Measurements from ENCODE around the gene SLC2A8. TPM values are rescaled to one million over a fixed set of nuclear protein-coding genes. Genes with fewer than 3 reads are reported as not detected.
A peak's percentile ranks its signal among the peaks of the same experiment; 100 is the strongest.

Gene SLC2A8
- total RNA-seq, 1 donor from 2014 or later, result 5.9 TPM

DNA sequence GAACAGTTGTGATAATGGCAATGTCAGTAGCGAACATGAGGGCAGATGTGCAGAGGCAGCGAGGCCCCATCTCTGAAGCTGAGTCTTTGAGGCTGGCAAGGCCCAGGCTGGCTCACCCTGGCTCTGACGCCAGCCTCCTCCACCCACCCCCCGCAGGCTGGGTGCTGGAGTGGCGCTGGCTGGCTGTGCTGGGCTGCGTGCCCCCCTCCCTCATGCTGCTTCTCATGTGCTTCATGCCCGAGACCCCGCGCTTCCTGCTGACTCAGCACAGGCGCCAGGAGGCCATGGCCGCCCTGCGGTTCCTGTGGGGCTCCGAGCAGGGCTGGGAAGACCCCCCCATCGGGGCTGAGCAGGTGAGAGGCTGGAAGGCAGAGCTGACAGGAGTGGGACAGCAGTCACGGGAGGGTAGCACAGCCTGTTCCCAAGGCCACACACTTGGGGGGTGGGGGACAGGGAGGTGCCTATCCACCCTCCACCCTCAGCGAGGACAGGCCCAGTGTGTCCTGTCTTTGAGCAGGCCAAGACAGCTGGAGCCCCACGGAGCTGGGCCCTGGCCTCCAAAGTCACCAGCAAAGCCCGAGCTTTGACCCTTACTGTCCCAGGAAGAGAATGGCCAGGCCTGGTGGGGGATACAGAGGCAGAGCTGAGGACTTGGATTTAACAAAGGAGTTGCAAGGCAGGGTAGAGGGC is 5.6 kb downstream of the SLC2A8 start:
- DNase-seq (ENCODE audit: low read depth in 2 of 2), result no peak

DNA sequence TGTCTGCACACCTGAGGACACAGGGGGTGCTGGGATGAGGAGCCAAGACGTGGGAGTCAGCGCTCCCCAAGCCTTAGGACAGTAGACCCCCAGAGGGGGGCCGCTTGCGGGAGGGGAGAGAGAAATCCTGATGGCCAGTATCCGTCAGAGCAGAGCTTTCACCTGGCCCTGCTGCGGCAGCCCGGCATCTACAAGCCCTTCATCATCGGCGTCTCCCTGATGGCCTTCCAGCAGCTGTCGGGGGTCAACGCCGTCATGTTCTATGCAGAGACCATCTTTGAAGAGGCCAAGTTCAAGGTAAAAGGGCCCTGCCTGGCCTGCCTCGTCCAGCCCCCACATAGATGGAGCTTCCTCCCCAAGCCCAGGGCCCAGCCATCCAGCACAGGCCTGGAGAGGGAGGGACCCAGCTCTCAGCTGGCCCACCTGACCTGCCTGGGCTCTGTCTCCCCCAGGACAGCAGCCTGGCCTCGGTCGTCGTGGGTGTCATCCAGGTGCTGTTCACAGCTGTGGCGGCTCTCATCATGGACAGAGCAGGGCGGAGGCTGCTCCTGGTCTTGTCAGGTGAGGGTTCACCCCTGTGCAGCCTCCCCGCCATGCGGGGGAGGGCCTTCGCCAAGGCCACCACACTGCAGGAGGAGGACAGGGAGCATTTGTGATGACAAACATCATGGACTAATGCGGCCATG is 6.7 kb downstream of the SLC2A8 start:
- DNase-seq (ENCODE audit: low read depth in 2 of 2), result no peak

- no peak for DNase-seq (ENCODE audit: low read depth in 2 of 2)
Measured at GRCh38 chr9:127404631-127405030, 7.7 kb downstream of the SLC2A8 start.

- no peak for DNase-seq (ENCODE audit: low read depth in 2 of 2)
Measured at GRCh38 chr9:127405344-127406125, 8.6 kb downstream of the SLC2A8 start.

GRCh38 chr9:127406799-127407491 is 10.0 kb downstream of the SLC2A8 start:
- DNase-seq (ENCODE audit: low read depth in 2 of 2), result no peak

GRCh38 chr9:127407492-127407843 is 10.5 kb downstream of the SLC2A8 start:
- DNase-seq (ENCODE audit: low read depth in 2 of 2), result no peak

DNA sequence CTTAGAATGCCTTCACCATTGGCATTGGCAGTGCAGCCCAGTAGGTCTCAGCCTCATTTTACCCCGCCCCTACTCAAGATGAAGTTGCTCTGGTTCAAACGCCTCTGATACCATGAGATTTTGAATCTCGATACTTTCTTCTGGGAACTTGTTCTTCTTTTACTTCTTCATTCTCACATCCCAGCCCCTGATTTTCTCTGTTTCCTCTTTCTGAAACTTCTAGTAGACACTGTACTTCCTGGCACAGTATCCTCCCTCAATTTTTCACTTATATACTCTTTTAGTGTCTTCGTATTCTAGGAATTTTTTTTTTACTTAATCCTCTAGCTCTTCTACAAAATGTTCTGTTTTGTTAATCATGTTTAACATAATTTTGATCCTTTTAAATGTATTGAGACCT is 14.2 kb downstream of the SLC2A8 start:
- DNase-seq (ENCODE audit: low read depth in 2 of 2), result no peak

DNA sequence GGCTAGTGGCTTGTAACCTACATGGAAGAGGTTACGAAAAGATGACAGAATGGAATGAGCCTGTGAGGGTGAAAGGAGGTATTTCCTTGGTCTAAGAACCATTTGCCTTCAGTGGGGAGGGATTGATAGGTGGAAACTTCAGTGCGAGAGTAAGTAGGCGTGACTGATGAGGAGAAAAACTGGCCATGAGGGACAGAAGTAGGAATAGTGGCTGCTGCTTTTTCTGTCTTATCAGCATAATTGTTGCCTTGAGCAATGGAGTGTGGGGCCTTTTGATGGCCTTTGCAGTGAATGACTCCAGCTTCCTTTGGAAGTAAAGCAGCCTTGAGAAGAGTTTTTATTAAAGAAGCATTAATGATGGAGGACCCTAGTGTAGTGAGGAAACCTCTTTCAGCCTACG is 18.2 kb downstream of the SLC2A8 start:
- DNase-seq (ENCODE audit: low read depth in 2 of 2), result no peak

GRCh38 chr9:127415657-127416056 is 18.7 kb downstream of the SLC2A8 start:
- DNase-seq (ENCODE audit: low read depth in 2 of 2), result no peak

DNA sequence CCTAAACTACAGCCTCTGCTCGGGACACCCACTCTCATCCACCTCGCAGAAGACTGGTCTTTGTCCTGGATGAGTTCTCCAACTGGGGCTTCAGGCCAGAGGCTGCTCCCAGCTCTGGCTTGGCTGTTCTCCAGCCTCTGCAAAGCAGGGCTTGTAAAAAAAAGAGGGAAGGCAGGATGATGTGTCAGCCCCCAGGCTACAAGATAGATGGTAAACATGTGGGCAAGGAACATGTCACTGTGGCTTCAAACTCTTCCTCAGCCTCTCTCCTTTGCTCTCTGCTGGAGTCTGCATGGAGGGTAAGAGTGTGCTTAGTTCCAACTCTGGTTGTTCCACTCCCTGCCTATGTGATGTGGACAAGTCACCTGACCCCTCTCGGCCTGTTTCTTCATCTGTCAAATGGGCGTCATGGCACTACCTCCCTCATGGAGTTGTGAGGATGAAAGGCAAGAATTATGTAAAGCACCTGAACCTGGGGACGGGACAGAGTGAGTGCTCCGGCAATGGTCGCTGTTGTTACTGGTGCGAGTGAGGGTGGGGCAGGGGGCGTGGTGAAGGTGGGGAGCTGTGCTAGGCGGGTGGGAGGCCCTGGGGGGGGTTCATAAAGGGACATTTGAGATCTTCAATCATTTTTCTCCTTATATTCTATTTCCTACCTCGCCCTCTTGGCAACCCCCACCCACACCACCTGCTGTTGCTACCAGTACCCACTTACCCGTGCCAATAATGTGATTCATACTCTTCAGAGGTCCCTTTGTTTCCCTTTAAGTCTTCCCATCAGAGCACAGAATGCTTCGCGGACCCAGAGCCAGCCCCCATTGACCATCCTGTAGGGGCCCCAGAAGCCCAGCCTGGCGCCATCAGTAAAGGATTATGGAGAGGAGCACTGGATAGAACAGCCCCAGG is 20.4 kb downstream of the SLC2A8 start:
- no peak for DNase-seq (ENCODE audit: low read depth in 2 of 2)

GRCh38 chr9:127418037-127418471 is 21.1 kb downstream of the SLC2A8 start:
- DNase-seq (ENCODE audit: low read depth in 2 of 2), result peak in 1 of 2 donors; percentile 17

DNA sequence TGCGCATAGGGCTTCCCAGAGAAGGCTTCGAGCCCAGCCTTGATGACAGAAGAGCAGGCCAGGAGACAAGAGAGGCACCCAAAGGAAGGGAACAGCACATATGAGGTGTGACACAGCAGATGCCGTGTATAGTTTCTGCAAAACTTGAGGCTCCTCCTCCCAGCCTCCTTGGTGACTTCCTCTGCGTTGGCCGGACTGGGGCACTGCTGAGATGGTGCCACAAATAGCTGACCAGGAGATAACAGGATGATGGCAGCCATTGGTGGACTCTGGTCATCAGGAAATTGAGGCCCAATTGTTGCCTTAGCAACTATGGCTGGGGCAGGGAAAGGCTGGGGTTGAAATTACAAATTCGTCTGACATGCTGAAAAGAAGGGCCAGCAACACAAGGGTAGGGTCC is 22.4 kb downstream of the SLC2A8 start:
- no peak for DNase-seq (ENCODE audit: low read depth in 2 of 2)

GRCh38 chr9:127421057-127421456 is 24.1 kb downstream of the SLC2A8 start:
- DNase-seq (ENCODE audit: low read depth in 2 of 2), result no peak

DNA sequence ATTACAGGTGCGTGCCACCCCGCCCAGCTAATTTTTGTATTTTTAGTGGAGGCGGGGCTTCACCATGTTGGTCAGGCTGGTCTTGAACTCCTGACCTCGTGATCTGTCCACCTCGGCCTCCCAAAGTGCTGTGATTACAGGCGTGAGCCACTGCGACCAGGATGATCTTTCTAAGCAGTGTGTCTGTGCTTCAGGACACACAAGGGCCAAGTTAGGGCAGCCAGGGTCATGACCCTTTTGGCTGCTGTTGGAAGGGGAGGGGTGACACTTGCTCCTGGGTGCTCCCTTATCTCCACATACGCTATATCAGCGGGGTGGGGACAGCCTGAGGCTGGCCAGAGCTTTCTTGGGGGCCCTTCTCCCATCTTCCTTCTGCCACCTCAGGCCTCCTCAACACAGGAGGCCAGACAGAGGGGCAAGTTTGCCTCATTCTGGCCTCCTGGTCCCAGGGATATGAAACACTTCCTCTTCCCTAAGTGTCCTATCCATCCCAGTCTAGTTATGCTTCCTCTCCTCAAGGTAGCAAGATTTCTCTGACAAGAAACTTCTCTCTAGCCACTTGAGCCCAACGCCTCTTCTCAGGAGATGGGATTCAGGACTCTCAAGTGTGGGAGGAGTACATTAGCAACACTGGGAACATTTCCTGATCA is 25.3 kb downstream of the SLC2A8 start:
- DNase-seq (ENCODE audit: low read depth in 2 of 2), result no peak

GRCh38 chr9:127422787-127423186 is 25.8 kb downstream of the SLC2A8 start:
- DNase-seq (ENCODE audit: low read depth in 2 of 2), result no peak

- no peak for DNase-seq (ENCODE audit: low read depth in 2 of 2)
Measured at GRCh38 chr9:127423476-127423933, 26.5 kb downstream of the SLC2A8 start.

GRCh38 chr9:127423934-127424675 is 27.1 kb downstream of the SLC2A8 start, which contains the start of gene ZNF79:
Gene ZNF79, plus strand, starts transcription at chr9:127424382. Its CDS starts 406 bp downstream, at chr9:127424788.
- peak; percentile 88 to 96 for DNase-seq (ENCODE audit: low read depth in 2 of 2)

DNA sequence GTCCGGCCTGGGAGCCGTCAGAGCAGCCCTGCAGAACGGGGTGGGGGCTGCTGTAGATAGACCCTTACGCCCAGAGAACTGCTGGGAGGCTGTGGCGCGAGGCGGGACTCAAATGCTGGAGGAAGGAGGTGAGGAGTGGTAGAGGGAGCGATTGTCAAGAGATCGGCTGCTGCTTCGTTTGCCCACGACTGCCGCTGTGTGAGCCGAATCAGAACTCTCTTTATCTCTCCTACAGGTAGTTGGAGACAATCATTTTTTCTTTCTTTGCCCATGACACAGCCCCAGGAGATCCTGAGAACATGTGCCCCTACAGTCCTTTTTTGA is 27.7 kb downstream of the SLC2A8 start:
- DNase-seq (ENCODE audit: low read depth in 2 of 2), result no peak

DNA sequence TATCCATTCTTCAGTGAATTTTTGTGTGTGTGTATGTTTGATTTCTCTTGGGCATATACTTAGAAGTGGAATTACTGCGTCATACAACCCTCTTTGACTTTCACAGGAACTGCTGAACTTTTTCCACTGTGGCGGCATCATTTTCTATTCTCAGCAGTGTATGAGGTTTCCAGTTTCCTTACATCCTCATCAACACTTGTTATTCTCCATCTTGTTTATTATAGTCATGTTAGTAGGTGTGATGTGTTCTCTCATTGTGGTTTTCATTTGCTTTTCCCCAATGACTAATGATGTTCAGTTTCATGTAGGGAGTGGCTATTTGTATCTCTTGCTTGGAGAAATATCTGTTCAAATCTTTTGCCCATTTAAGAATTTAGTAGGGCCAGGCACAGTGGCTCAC is 29.8 kb downstream of the SLC2A8 start:
- DNase-seq (ENCODE audit: low read depth in 2 of 2), result no peak

DNA sequence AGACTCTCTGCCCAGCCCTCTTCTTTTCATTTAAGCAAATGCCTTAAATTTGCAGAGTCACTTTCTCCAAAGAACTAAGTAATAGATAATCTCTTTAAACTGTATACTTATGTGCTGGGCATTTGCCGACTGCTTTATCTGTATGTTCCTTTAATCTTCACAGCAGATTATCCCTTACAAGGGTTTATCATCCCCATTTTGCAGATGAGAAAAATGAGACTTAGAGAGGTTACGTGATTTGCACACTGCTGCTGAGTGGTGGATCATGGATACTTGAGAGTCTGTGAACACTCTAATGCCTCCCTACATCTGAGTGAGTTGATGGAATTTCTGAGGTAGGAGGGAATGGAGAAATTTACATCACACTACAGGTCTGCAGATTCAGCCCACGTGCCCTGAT is 31.4 kb downstream of the SLC2A8 start:
- DNase-seq (ENCODE audit: low read depth in 2 of 2), result no peak
